Liver (tissue), 9 donors: ENCODE measurements around the gene ZNF831. TPM values are rescaled to one million over a fixed set of nuclear protein-coding genes. Genes with fewer than 3 reads are reported as not detected.

Experiments used
- DNase-seq: peaks from one replicate; pipeline ENCODE4 v3.0.0-alpha.2; 2017; ENCODE audit warnings: low spot score
- H3K27ac ChIP-seq, 2 donors: one replicate each; pipeline ENCODE4 v1.7.0; 2013; ENCODE audit warnings: inconsistent platforms in 2 of 2, low read length in 2 of 2, control low read depth in 1 of 2, low read depth in 1 of 2, mild to moderate bottlenecking in 1 of 2
- H3K27me3 ChIP-seq, 4 donors: one replicate each; pipeline versions ENCODE4 v1.6.1 to v1.7.0; 2013; ENCODE audit warnings: low read length in 3 of 4, inconsistent platforms in 1 of 4, mild to moderate bottlenecking in 1 of 4, moderate library complexity in 1 of 4; ENCODE audit not compliant: control insufficient read depth in 4 of 4, insufficient read depth in 4 of 4
- H3K36me3 ChIP-seq, 4 donors: one replicate each; pipeline versions ENCODE4 v1.6.1 to v1.7.0; 2013; ENCODE audit warnings: low read length in 3 of 4, mild to moderate bottlenecking in 3 of 4, low read depth in 1 of 4, moderate library complexity in 1 of 4; ENCODE audit not compliant: control insufficient read depth in 4 of 4, insufficient read depth in 3 of 4
- H3K4me1 ChIP-seq, 4 donors: one replicate each; pipeline versions ENCODE4 v1.6.1 to v1.7.0; 2013; ENCODE audit warnings: low read length in 3 of 4, mild to moderate bottlenecking in 3 of 4, moderate library complexity in 1 of 4; ENCODE audit not compliant: control insufficient read depth in 4 of 4, insufficient read depth in 4 of 4
- H3K4me3 ChIP-seq, 3 donors: one replicate each; pipeline versions ENCODE4 v1.6.1 to v1.7.0; 2013; ENCODE audit warnings: low read length in 3 of 3, control low read depth in 1 of 3, low read depth in 1 of 3, mild to moderate bottlenecking in 1 of 3
- H3K9ac ChIP-seq, 2 donors: one replicate each; pipeline ENCODE4 v1.7.0; 2013; ENCODE audit warnings: low read length in 2 of 2, mild to moderate bottlenecking in 2 of 2, moderate library complexity in 2 of 2, control low read depth in 1 of 2, low read depth in 1 of 2
- H3K9me3 ChIP-seq, 4 donors: one replicate each; pipeline versions ENCODE4 v1.6.1 to v1.7.0; 2013; ENCODE audit warnings: low read length in 3 of 4; ENCODE audit not compliant: control insufficient read depth in 4 of 4
- EGR1 ChIP-seq, 2 donors: IDR thresholded peaks; 2 replicates each; pipeline ENCODE4 v1.6.1; 2016 to 2018; ENCODE audit warnings: antibody characterized with exemption in 2 of 2, low read depth in 2 of 2
- FOXA1 ChIP-seq: IDR thresholded peaks from 2 replicates; pipeline ENCODE4 v1.6.1; 2016; ENCODE audit warnings: antibody characterized with exemption
- FOXA2 ChIP-seq: IDR thresholded peaks from 2 replicates; pipeline ENCODE4 v1.6.1; 2016; ENCODE audit warnings: antibody characterized with exemption
- GABPA ChIP-seq, 2 donors: IDR thresholded peaks in 1 of 2; conservative IDR thresholded peaks in 1 of 2; 2 replicates each; pipeline ENCODE4 v1.6.1; 2016; ENCODE audit warnings: antibody characterized with exemption in 2 of 2, mild to moderate bottlenecking in 1 of 2, moderate library complexity in 1 of 2
- HNF4A ChIP-seq, 2 donors: conservative IDR thresholded peaks; 2 replicates each; pipeline ENCODE4 v1.6.1; 2016; ENCODE audit warnings: antibody characterized with exemption in 2 of 2, mild to moderate bottlenecking in 2 of 2
- HNF4G ChIP-seq: IDR thresholded peaks from 2 replicates; pipeline ENCODE4 v1.6.1; 2016; ENCODE audit warnings: antibody characterized with exemption
- JUND ChIP-seq, 2 donors: IDR thresholded peaks; 2 replicates each; pipeline ENCODE4 v1.6.1; 2016; ENCODE audit warnings: antibody characterized with exemption in 2 of 2
- NR2F2 ChIP-seq: IDR thresholded peaks from 2 replicates; pipeline ENCODE4 v1.6.1; 2016; ENCODE audit warnings: antibody characterized with exemption
- RAD21 ChIP-seq, 2 donors: IDR thresholded peaks; 2 replicates each; pipeline ENCODE4 v1.6.1; 2016; ENCODE audit warnings: antibody characterized with exemption in 2 of 2, mild to moderate bottlenecking in 2 of 2
- RXRA ChIP-seq, 2 donors: IDR thresholded peaks; 2 replicates each; pipeline ENCODE4 v1.6.1; 2017 to 2018; ENCODE audit warnings: antibody characterized with exemption in 2 of 2, mild to moderate bottlenecking in 1 of 2
- SP1 ChIP-seq: IDR thresholded peaks from 2 replicates; pipeline ENCODE4 v1.6.1; 2018; ENCODE audit warnings: antibody characterized with exemption, mild to moderate bottlenecking
- TAF1 ChIP-seq: conservative IDR thresholded peaks from 2 replicates; pipeline ENCODE4 v1.6.1; 2016; ENCODE audit warnings: antibody characterized with exemption, mild to moderate bottlenecking
- WGBS: extraction: QIAGEN DNeasy Blood & Tissue Kit; methylation state at CpG from one replicate; pipeline ENCODE4 v1.1.7; 2013; 5-methylcytosine and 5-hydroxymethylcytosine counted together
- polyA plus RNA-seq, 2 donors: library from polyadenylated mRNA; stranded (reverse) in 1 of 2; unstranded in 1 of 2; fragments of 200-250 nt in 1 of 2; fragments of >200 nt in 1 of 2; fragmentation: Nextera tagmentation in 1 of 2; extraction: Ambion mirVana in 1 of 2; gene quantifications; one replicate each; pipeline versions ENCODE4 v1.2.1 to v1.2.3, GENCODE V29; 2013 to 2015
- total RNA-seq, 2 donors: library from RNA; depleted of rRNA; stranded (reverse); fragments of >200 nt; gene quantifications; one replicate each; pipeline ENCODE4 v1.2.3, GENCODE V29; 2014
- TF ChIP-seq, protein P1 (sequence below): IDR thresholded peaks from 2 replicates; pipeline ENCODE4 v1.6.1; 2016; ENCODE audit warnings: antibody characterized with exemption, mild to moderate bottlenecking
- TF ChIP-seq, protein P2 (sequence below): IDR thresholded peaks from 2 replicates; pipeline ENCODE4 v1.6.1; 2016; ENCODE audit warnings: antibody characterized with exemption
- TF ChIP-seq, protein P3 (sequence below): IDR thresholded peaks from 2 replicates; pipeline ENCODE4 v1.6.1; 2016; ENCODE audit warnings: antibody characterized with exemption
- TF ChIP-seq, protein P4 (sequence below): fragments of 150-350 bp; IDR thresholded peaks from 2 replicates; pipeline ENCODE4 v1.5.1; 2017; ENCODE audit warnings: improper control_type of control experiment, low read depth, low read length; ENCODE audit not compliant: missing input control
- donor health status: healthy.
- donor health status: healthy.
- donor health status: healthy.
- donor health status: healthy.
- donor health status: healthy.

The ZNF831 gene
- total and polyA plus RNA-seq, 4 donors, result 0.06 to 0.75 (median 0.13) TPM

DNA sequence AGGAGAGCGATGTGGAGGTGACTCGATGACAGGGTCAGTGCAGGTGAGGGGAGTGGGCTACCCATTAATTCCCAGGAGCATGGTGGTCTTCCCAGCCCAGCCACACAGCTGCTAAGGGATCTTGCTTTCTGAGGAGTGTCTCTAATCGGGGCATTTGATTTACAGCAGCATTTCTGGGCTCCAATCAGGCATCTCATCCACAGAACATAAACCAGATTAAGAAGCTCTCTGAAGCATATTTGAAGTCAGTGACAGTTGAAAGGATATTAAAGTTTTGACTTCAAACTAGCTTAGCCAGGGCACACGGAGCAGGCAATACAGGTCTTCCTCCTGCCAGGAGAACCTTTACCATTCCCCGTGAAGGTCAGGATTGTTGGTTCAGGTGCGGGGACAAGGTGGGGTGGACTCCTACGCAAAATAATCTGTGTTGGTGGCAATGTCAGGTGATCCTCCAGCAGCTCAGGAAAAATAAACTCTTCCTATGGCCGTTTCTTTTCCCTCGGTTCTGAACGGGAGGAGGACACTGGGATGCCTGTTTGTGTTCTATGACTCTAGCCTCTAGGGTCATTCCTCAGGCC, 39.9 kb upstream of the ZNF831 start:
- Histone ChIP-seq H3K9ac (no peak overlapping the region), H3K27me3 (no peaks in the 10 kb centered on the region), H3K9me3 (peaks cover 0 to 7% (median 3%) of the 10 kb centered on the region in 4 donors), H3K4me3 (no peak overlapping the region), H3K36me3 (no peaks in the 10 kb centered on the region), H3K4me1 (no peaks in the 10 kb centered on the region), H3K27ac (no peak overlapping the region)
- no peak for DNase-seq
- WGBS, result 62% methylated on average over 10 of the region's 10 CpGs
- no peak for TF ChIP-seq GABPA (IDR thresholded peaks at IDR 0.05 in 1 of 2, conservative IDR thresholded peaks at IDR 0.05 in 1 of 2)
- TF ChIP-seq, protein P1, sequence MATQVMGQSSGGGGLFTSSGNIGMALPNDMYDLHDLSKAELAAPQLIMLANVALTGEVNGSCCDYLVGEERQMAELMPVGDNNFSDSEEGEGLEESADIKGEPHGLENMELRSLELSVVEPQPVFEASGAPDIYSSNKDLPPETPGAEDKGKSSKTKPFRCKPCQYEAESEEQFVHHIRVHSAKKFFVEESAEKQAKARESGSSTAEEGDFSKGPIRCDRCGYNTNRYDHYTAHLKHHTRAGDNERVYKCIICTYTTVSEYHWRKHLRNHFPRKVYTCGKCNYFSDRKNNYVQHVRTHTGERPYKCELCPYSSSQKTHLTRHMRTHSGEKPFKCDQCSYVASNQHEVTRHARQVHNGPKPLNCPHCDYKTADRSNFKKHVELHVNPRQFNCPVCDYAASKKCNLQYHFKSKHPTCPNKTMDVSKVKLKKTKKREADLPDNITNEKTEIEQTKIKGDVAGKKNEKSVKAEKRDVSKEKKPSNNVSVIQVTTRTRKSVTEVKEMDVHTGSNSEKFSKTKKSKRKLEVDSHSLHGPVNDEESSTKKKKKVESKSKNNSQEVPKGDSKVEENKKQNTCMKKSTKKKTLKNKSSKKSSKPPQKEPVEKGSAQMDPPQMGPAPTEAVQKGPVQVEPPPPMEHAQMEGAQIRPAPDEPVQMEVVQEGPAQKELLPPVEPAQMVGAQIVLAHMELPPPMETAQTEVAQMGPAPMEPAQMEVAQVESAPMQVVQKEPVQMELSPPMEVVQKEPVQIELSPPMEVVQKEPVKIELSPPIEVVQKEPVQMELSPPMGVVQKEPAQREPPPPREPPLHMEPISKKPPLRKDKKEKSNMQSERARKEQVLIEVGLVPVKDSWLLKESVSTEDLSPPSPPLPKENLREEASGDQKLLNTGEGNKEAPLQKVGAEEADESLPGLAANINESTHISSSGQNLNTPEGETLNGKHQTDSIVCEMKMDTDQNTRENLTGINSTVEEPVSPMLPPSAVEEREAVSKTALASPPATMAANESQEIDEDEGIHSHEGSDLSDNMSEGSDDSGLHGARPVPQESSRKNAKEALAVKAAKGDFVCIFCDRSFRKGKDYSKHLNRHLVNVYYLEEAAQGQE, result no peak
- no peak for TF ChIP-seq HNF4G
- no peak for TF ChIP-seq RXRA (IDR thresholded peaks at IDR 0.05)
- no peak for TF ChIP-seq HNF4A (conservative IDR thresholded peaks at IDR 0.05)
- no peak for TF ChIP-seq TAF1
- TF ChIP-seq EGR1 (IDR thresholded peaks at IDR 0.05; ENCODE audit: low read depth in 2 of 2), result no peak
- TF ChIP-seq, protein P2, sequence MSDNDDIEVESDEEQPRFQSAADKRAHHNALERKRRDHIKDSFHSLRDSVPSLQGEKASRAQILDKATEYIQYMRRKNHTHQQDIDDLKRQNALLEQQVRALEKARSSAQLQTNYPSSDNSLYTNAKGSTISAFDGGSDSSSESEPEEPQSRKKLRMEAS, result no peak
- TF ChIP-seq, protein P3, sequence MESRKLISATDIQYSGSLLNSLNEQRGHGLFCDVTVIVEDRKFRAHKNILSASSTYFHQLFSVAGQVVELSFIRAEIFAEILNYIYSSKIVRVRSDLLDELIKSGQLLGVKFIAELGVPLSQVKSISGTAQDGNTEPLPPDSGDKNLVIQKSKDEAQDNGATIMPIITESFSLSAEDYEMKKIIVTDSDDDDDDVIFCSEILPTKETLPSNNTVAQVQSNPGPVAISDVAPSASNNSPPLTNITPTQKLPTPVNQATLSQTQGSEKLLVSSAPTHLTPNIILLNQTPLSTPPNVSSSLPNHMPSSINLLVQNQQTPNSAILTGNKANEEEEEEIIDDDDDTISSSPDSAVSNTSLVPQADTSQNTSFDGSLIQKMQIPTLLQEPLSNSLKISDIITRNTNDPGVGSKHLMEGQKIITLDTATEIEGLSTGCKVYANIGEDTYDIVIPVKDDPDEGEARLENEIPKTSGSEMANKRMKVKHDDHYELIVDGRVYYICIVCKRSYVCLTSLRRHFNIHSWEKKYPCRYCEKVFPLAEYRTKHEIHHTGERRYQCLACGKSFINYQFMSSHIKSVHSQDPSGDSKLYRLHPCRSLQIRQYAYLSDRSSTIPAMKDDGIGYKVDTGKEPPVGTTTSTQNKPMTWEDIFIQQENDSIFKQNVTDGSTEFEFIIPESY, result no peak
- TF ChIP-seq FOXA2, result no peak
- no peak for TF ChIP-seq NR2F2
- no peak for TF ChIP-seq SP1

DNA sequence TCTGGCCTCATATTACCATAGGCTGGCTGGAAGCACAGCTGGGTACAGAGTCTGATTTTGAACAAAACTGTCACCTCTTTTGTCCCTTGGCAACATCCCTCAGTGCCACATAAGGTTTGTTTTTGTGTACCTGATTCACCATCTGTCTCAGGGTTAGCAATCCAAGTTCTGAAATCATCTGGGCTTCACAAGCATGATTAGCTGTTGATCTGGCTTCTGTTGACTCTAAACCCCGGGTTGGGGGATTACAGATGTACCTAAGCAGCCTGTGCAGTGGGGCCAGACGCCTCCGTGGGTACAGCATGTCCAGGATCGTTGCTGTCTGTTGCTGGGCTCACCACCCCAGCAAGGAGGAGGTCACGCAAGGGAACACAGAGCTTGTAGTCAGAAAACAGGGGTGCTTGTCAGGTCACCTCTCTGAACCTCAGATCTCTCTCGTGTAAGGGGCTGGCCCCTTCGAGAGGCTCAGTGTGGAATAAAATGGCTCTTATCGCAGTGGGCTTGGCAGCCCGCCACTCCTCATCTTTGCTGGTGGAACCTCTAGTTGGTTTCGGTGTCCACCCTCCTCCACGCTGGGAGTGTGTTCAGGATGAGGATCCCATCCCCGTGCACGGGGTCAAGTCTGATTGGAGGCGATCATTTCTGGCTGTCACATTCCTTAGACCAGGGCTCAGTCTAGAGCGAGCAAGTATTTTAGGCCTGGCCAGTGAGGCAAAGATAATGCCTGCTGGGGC, 39.2 kb upstream of the ZNF831 start:
- 89% methylated on average over 15 of the region's 15 CpGs for WGBS
- TF ChIP-seq, protein P4, sequence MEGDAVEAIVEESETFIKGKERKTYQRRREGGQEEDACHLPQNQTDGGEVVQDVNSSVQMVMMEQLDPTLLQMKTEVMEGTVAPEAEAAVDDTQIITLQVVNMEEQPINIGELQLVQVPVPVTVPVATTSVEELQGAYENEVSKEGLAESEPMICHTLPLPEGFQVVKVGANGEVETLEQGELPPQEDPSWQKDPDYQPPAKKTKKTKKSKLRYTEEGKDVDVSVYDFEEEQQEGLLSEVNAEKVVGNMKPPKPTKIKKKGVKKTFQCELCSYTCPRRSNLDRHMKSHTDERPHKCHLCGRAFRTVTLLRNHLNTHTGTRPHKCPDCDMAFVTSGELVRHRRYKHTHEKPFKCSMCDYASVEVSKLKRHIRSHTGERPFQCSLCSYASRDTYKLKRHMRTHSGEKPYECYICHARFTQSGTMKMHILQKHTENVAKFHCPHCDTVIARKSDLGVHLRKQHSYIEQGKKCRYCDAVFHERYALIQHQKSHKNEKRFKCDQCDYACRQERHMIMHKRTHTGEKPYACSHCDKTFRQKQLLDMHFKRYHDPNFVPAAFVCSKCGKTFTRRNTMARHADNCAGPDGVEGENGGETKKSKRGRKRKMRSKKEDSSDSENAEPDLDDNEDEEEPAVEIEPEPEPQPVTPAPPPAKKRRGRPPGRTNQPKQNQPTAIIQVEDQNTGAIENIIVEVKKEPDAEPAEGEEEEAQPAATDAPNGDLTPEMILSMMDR, result no peak
- TF ChIP-seq HNF4A (conservative IDR thresholded peaks at IDR 0.05) (no peak), FOXA1 (no peak), RAD21 (IDR thresholded peaks at IDR 0.05) (no peak), FOXA2 (no peak), TAF1 (no peak), NR2F2 (no peak), HNF4G (no peak), RXRA (IDR thresholded peaks at IDR 0.05) (no peak), JUND (IDR thresholded peaks at IDR 0.05) (no peak), GABPA (IDR thresholded peaks at IDR 0.05 in 1 of 2, conservative IDR thresholded peaks at IDR 0.05 in 1 of 2) (no peak)
- TF ChIP-seq, protein P3, result no peak
- TF ChIP-seq, protein P1, result no peak

More for the DNA sequence above, 39.2 kb upstream of the ZNF831 start:
- Histone ChIP-seq H3K4me3 (no peak overlapping the region), H3K36me3 (no peaks in the 10 kb centered on the region), H3K9ac (no peak overlapping the region), H3K27ac (no peak overlapping the region), H3K27me3 (no peaks in the 10 kb centered on the region), H3K4me1 (no peaks in the 10 kb centered on the region), H3K9me3 (peaks cover 0 to 7% (median 3%) of the 10 kb centered on the region in 4 donors)
- DNase-seq, result no peak
